Kidney (tissue), 14 donors: ENCODE results near the gene FAM222A. TPM values are rescaled to one million over a fixed set of nuclear protein-coding genes. Genes with fewer than 3 reads are reported as not detected.
A peak's percentile ranks its signal among the peaks of the same experiment; 100 is the strongest.

Experiments
- DNase-seq, 5 donors: peaks; one replicate each; pipeline ENCODE4 v3.0.0-alpha.2; 2013 to 2020
- FAIRE-seq: peaks from 2 replicates; lab custom pipeline; 2012; peaks lifted over from hg19 to GRCh38; lab: Jason Lieb, UNC
- H3K27ac ChIP-seq, 2 donors: one replicate each; pipeline ENCODE4 v1.7.0; 2013; ENCODE audit warnings: low read depth in 2 of 2, low read length in 2 of 2, inconsistent platforms in 1 of 2
- H3K27me3 ChIP-seq: one replicate; pipeline ENCODE4 v1.7.1; 2013; ENCODE audit warnings: low read length, inconsistent platforms; ENCODE audit not compliant: control insufficient read depth, insufficient read depth
- H3K36me3 ChIP-seq, 3 donors: one replicate each; pipeline versions ENCODE4 v1.7.0 to v1.7.1; 2013; ENCODE audit warnings: low read length in 3 of 3, control low read depth in 1 of 3, inconsistent platforms in 1 of 3; ENCODE audit not compliant: insufficient read depth in 3 of 3, control insufficient read depth in 2 of 3
- H3K4me1 ChIP-seq, 3 donors: one replicate each; pipeline versions ENCODE4 v1.7.0 to v1.7.1; 2013; ENCODE audit warnings: low read length in 3 of 3, inconsistent platforms in 1 of 3, low read depth in 1 of 3; ENCODE audit not compliant: control insufficient read depth in 2 of 3, insufficient read depth in 2 of 3
- H3K4me3 ChIP-seq, 3 donors: one replicate each; pipeline versions ENCODE4 v1.7.0 to v1.8.1; 2013; ENCODE audit warnings: low read length in 3 of 3, control low read depth in 1 of 3, inconsistent platforms in 1 of 3
- H3K9ac ChIP-seq, 3 donors: one replicate each; pipeline versions ENCODE4 v1.7.0 to v1.7.1; 2013; ENCODE audit warnings: low read length in 3 of 3, control low read depth in 1 of 3, inconsistent platforms in 1 of 3
- H3K9me3 ChIP-seq, 3 donors: one replicate each; pipeline versions ENCODE4 v1.7.0 to v1.7.1; 2013; ENCODE audit warnings: low read length in 3 of 3, control low read depth in 1 of 3, inconsistent platforms in 1 of 3; ENCODE audit not compliant: control insufficient read depth in 2 of 3, insufficient read depth in 1 of 3
- CTCF ChIP-seq: IDR thresholded peaks from 3 replicates; pipeline ENCODE4 v1.5.1; 2012; ENCODE audit warnings: mild to moderate bottlenecking, moderate library complexity, borderline replicate concordance; ENCODE audit not compliant: insufficient read depth; ENCODE audit errors: extremely low read depth
- intact Hi-C: fragments of 100-400 bp; cut with DNase I; formaldehyde crosslinking; loops from one replicate; pipeline ENCODE4 v1.11.1; 2022
- polyA plus RNA-seq: library from polyadenylated mRNA; stranded (reverse); fragments of 350-450 nt; fragmentation: Illumina TruSeq; extraction: RNeasy Lipid Tissue Mini Kit (QIAGEN cat#74804); gene quantifications from one replicate; pipeline ENCODE4 v1.2.3, GENCODE V29; 2014; ENCODE audit warnings: low read depth, low replicate concordance; ENCODE audit not compliant: insufficient read depth
- total RNA-seq: library from RNA; stranded (reverse); fragmentation: NEBNext Ultra II Directional; extraction: Animal tissue kit (Norgen Biotek cat#: 25700); gene quantifications from one replicate; pipeline ENCODE4 v1.2.1, GENCODE V29; 2021
- donor health status: control.
- donor health status: control.
- donor health status: control.
- donor health status: control.
- donor health status: control.
- donor health status: DM: yes; HTN: yes; CAD: no.
- donor health status: Normal renal cell carcinoma (clear cell type).

The FAM222A gene
- total and polyA plus RNA-seq, 2 donors from 2014 or later = 3.7 to 12.5 TPM

- no peaks in the 10 kb centered on the region for H3K36me3 ChIP-seq
- peak overlapping the region in 1 of 3 donors; percentile 15 for H3K4me3 ChIP-seq
- H3K4me1 ChIP-seq = peaks cover 0 to 10% (median 0%) of the 10 kb centered on the region in 3 donors
- H3K27ac ChIP-seq = no peak overlapping the region
- H3K9me3 ChIP-seq = no peaks in the 10 kb centered on the region
- H3K27me3 ChIP-seq = no peaks in the 10 kb centered on the region
- peak overlapping the region in 1 of 3 donors; percentile 9 for H3K9ac ChIP-seq
- FAIRE-seq (no peak), DNase-seq (peak in 2 of 5 donors; percentile 16 to 18)
- intact Hi-C loops = loop anchor here (5.0 to 10.0 kb wide), 2 partner anchors 175 to 248 kb away; no protein-coding TSS in a partner anchor
- no peak for TF ChIP-seq CTCF
These were observed 59.1 kb downstream of the FAM222A start for GRCh38 chr12:109772622-109773321.

- TF ChIP-seq CTCF = no peak
- Histone ChIP-seq H3K36me3 (no peaks in the 10 kb centered on the region), H3K4me1 (peaks cover 0 to 10% (median 0%) of the 10 kb centered on the region in 3 donors), H3K9ac (peak overlapping the region in 1 of 3 donors; percentile 9), H3K27ac (no peak overlapping the region), H3K27me3 (no peaks in the 10 kb centered on the region), H3K9me3 (no peaks in the 10 kb centered on the region), H3K4me3 (peak overlapping the region in 1 of 3 donors; percentile 15)
- FAIRE-seq = no peak
- peak in 2 of 5 donors; percentile 38 to 70 for DNase-seq
- intact Hi-C loops = loop anchor here (5.0 to 10.0 kb wide), 2 partner anchors 176 to 249 kb away; no protein-coding TSS in a partner anchor
These were observed 59.9 kb downstream of the FAM222A start for GRCh38 chr12:109773384-109774011.

- H3K4me3 ChIP-seq = no peak overlapping the region
These were observed 61.7 kb downstream of the FAM222A start for GRCh38 chr12:109775172-109775881.

More at GRCh38 chr12:109775172-109775881, 61.7 kb downstream of the FAM222A start:
- Histone ChIP-seq H3K27ac (no peak overlapping the region), H3K4me1 (peaks cover 0 to 10% (median 0%) of the 10 kb centered on the region in 3 donors), H3K9me3 (no peaks in the 10 kb centered on the region), H3K27me3 (no peaks in the 10 kb centered on the region), H3K9ac (no peak overlapping the region), H3K36me3 (no peaks in the 10 kb centered on the region)
- no peak for FAIRE-seq
- peak; percentile 76 for TF ChIP-seq CTCF
- peak; percentile 80 to 88 (median 85) for DNase-seq
- intact Hi-C loops = loop anchor here (10.0 kb wide), 1 partner anchor 251 kb away; no protein-coding TSS in a partner anchor
